ENCODE data around the gene TFPI. TPM values are rescaled to one million over a fixed set of nuclear protein-coding genes. Genes with fewer than 3 reads are reported as not detected.

Gene TFPI
- total RNA-seq, 4 donors from 2014 or later = 75.1 to 110 (median 92.2) TPM

DNA sequence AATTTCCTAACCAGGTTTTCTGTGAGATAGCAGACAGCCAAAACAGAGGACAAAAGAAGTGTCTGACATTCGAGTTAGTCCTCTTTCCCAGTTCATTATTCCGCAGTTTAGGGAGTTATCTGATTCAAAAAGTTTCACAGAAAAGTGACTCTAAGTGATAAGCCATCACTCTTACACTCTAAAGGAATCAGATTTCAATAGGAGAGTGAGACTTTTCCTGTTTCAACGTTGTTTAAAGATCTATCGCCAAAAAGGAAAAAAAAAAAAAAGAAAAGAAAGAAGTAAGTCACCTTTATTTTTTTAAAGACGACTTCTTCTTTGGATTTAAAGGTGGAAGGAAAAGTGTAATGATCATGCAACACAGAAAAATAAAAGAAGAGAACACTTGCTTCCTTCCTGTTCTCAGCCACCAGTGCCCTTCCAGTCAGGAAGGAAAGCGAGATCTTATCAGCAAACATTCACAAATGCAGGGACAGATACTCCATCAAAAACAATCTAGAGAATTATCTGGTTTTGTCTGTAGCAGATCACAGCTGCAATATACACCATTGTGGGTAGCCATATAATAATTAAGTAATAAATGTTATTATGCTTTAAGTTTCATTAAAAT lies 49.8 kb downstream of the TFPI start:
- Histone ChIP-seq H3K4me3 (no peak overlapping the region), H3K27me3 (no peaks in the 10 kb centered on the region), H3K27ac (peak overlapping the region in 1 of 4 donors; percentile 13), H3K9me3 (peaks cover 0 to 16% (median 0%) of the 10 kb centered on the region in 4 donors), H3K4me1 (peaks cover 0 to 20% (median 0%) of the 10 kb centered on the region in 4 donors), H3K36me3 (no peaks in the 10 kb centered on the region)
- WGBS, 2 donors = 38 to 42% methylated on average over 6 of the region's 6 CpGs
- TF ChIP-seq, protein P1, sequence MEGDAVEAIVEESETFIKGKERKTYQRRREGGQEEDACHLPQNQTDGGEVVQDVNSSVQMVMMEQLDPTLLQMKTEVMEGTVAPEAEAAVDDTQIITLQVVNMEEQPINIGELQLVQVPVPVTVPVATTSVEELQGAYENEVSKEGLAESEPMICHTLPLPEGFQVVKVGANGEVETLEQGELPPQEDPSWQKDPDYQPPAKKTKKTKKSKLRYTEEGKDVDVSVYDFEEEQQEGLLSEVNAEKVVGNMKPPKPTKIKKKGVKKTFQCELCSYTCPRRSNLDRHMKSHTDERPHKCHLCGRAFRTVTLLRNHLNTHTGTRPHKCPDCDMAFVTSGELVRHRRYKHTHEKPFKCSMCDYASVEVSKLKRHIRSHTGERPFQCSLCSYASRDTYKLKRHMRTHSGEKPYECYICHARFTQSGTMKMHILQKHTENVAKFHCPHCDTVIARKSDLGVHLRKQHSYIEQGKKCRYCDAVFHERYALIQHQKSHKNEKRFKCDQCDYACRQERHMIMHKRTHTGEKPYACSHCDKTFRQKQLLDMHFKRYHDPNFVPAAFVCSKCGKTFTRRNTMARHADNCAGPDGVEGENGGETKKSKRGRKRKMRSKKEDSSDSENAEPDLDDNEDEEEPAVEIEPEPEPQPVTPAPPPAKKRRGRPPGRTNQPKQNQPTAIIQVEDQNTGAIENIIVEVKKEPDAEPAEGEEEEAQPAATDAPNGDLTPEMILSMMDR (IDR thresholded peaks at IDR 0.05) = no peak
- no peak for TF ChIP-seq POLR2A (IDR thresholded peaks at IDR 0.05)
- TF ChIP-seq EP300 (IDR thresholded peaks at IDR 0.05) = no peak
- DNase-seq (ENCODE audit: low spot score in 2 of 2) = no peak

DNA sequence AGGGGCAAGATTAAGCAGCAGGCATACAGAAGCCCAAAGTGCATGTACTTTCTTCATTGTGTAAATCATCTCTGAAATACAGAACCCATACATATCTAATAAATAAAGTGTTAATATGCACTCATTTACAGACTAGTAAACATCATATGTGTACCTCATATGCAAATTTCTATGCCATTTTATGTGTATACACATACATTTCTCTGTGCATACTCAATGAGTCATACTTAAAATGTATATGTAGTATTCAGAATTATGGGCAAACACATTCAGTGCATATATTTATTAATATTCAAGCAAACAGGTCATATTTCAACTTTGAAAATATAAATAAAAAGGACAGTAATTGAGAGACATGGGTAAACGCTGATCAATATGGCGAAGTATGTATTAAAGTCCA lies 50.5 kb downstream of the TFPI start:
- TF ChIP-seq POLR2A (IDR thresholded peaks at IDR 0.05) (no peak), EP300 (IDR thresholded peaks at IDR 0.05) (no peak)
- TF ChIP-seq, protein P1 (IDR thresholded peaks at IDR 0.05) = no peak
- 72 to 92% methylated on average over 2 of the region's 2 CpGs for WGBS, 2 donors
- H3K4me1 ChIP-seq = peaks cover 0 to 20% (median 0%) of the 10 kb centered on the region in 4 donors

DNA sequence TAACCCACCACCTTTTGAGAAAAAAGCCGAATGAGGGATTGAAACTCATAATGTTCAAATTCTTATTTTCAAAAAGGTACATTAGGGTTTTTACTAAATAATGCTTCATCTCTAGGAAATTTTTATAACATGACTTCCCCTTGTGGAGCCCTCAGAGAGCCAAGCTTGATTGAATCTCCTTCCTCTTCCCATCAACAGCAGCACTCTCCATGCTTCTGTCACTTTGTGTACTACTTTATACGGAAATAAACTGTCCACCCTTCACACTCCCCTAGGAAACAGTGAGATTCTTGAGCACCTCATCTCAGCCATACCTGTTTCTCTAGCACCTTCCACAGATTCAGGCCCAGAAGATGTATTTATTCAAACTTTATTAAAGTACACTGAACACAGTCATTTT lies 51.8 kb downstream of the TFPI start:
- H3K27me3 ChIP-seq = no peaks in the 10 kb centered on the region
- no peak for TF ChIP-seq POLR2A (IDR thresholded peaks at IDR 0.05)
- TF ChIP-seq EP300 (IDR thresholded peaks at IDR 0.05) = no peak
- TF ChIP-seq, protein P1 (IDR thresholded peaks at IDR 0.05) = no peak
- no peaks in the 10 kb centered on the region for H3K36me3 ChIP-seq
- H3K27ac ChIP-seq = peak overlapping the region in 2 of 4 donors; percentile 20 to 32
- no peak overlapping the region for H3K4me3 ChIP-seq
- 73 to 79% methylated on average over 2 of the region's 2 CpGs for WGBS, 2 donors
- DNase-seq (ENCODE audit: low spot score in 2 of 2) = no peak
- H3K4me1 ChIP-seq = peaks cover 0 to 20% (median 0%) of the 10 kb centered on the region in 4 donors
- H3K9me3 ChIP-seq = peaks cover 0 to 7% (median 0%) of the 10 kb centered on the region in 4 donors

More for the DNA sequence above, 50.5 kb downstream of the TFPI start:
- H3K27me3 ChIP-seq = no peaks in the 10 kb centered on the region
- no peak overlapping the region for H3K4me3 ChIP-seq
- peaks cover 0 to 16% (median 0%) of the 10 kb centered on the region in 4 donors for H3K9me3 ChIP-seq
- H3K27ac ChIP-seq = no peak overlapping the region
- DNase-seq (ENCODE audit: low spot score in 2 of 2) = no peak
- no peaks in the 10 kb centered on the region for H3K36me3 ChIP-seq

DNA sequence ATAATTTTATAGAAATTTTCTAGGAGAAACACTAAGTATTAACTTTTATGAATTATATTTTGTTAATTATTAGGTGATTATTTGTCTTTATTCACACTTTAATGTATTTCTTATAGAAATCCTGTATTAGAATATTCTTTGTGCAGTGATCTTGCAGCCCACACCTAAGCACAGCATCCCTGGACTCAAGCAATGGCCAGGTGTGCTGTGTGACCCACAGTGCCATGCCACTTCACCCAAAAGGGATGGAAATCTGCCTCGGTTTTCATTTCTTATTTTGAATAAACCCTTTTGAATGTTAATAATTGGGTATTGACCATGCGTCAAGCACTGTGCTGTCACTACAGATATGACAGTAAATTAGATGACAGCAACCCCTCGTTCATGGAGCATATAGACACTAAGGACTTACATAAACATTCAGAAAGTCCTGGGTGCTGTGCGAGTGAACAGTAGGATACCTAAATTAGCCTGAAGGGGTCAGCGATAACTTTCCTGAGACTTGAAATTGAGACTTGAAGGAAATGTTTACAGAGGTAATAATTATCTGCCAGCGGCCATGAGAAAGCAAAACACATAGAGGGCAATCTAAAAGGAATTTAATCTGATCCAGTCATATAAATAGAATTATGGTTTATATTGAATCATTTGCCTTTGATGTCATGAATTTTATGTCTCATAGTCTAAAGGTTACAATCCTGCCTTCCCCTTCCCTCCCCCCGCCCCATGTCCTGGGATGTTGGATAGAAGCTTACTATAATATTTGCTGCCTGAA lies 53.5 kb downstream of the TFPI start:
- no peak for DNase-seq (ENCODE audit: low spot score in 2 of 2)
- Histone ChIP-seq H3K27me3 (no peaks in the 10 kb centered on the region), H3K27ac (no peak overlapping the region), H3K36me3 (no peaks in the 10 kb centered on the region), H3K9me3 (no peaks in the 10 kb centered on the region), H3K4me3 (no peak overlapping the region), H3K4me1 (peaks cover 0 to 20% (median 0%) of the 10 kb centered on the region in 4 donors)
- TF ChIP-seq, protein P1 (IDR thresholded peaks at IDR 0.05) = no peak
- TF ChIP-seq POLR2A (IDR thresholded peaks at IDR 0.05) (no peak), EP300 (IDR thresholded peaks at IDR 0.05) (no peak)
- WGBS, 2 donors = 64 to 66% methylated on average over 7 of the region's 7 CpGs

Data from tibial nerve (tissue), 4 donors.